ENCODE data around the gene MRPL14.

The MRPL14 gene

GRCh38 chr6:44167567-44167966, 40.3 kb upstream of the MRPL14 start:
- TF ChIP-seq CTCF (IDR thresholded peaks at IDR 0.05) = no peak
- no peak for DNase-seq (ENCODE audit: low spot score)
- no peak overlapping the region for H3K4me3 ChIP-seq
- no peak overlapping the region for H3K27ac ChIP-seq

GRCh38 chr6:44166591-44167184, 39.4 kb upstream of the MRPL14 start:
- no peak overlapping the region for H3K4me3 ChIP-seq
- DNase-seq (ENCODE audit: low spot score) = no peak
- H3K27ac ChIP-seq = no peak overlapping the region
- no peak for TF ChIP-seq CTCF (IDR thresholded peaks at IDR 0.05)

GRCh38 chr6:44166116-44166515, 38.9 kb upstream of the MRPL14 start:
- Histone ChIP-seq H3K27ac (no peak overlapping the region), H3K4me3 (no peak overlapping the region)
- no peak for DNase-seq (ENCODE audit: low spot score)
- TF ChIP-seq CTCF (IDR thresholded peaks at IDR 0.05) = no peak

DNA sequence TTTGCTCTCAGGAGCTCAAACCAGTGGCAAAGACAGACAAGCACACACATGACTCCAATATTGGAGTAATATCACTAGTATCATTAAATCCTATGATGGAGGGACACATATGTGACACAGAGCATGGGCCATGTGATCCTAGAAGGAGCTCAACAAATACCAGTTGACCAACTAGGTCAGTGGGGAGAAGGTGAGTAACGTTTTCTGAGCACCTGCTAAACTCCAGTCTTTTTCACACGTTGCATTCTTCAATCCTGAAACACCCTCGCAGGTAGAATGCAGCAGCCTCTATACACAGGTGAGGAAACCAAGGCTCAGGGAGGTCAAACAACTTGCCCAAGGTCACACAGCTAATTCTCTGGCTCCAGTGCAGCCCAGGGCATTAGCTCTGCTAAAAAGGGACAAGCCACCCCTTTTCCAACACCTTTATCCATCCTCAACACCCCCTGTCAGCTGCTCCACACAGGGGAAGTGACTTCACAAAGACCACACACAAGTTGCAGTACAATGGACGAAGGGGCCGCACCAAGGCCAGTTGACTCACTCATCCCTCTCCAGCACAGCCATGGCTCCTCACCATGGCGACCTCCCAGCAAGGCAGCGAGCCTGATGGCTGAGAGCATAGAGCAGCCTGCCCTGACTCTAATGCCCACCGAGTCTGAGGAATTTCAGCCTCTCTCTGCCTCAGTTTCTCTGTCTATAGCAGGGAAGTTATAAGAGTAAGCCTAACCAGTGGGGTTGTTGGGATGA, 35.8 kb upstream of the MRPL14 start:
- Histone ChIP-seq H3K27ac (no peak overlapping the region), H3K4me3 (no peak overlapping the region)
- DNase-seq (ENCODE audit: low spot score) = no peak
- no peak for TF ChIP-seq CTCF (IDR thresholded peaks at IDR 0.05)

GRCh38 chr6:44161997-44162338, 34.7 kb upstream of the MRPL14 start:
- TF ChIP-seq CTCF (IDR thresholded peaks at IDR 0.05) = no peak
- DNase-seq (ENCODE audit: low spot score) = no peak
- H3K27ac ChIP-seq = no peak overlapping the region
- H3K4me3 ChIP-seq = no peak overlapping the region

DNA sequence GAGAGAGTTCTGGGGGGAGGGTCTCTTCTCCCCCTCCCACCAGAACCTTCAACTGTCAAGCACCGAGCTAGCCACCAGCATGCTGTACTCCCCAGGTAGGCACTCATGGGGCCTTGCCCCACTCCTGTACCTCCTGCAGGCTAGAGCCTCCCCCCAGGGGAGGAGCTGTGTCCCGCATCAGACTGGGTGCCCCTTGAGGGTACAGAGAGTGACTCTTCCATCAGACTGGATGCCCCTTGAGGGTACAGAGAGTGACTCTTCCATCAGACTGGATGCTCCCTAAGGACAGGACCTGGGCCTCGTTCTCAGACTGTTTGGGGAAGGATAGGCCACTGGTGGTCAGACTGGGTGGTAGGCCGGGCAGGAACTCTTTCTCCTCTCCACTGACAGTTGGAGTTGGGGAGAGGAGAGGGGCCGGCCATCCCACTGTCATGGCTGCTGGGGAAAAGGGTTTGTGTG, 31.5 kb upstream of the MRPL14 start, which contains the start of gene CAPN11:
CAPN11 (plus strand) TSS at position 51 of the 459 bp plus-strand sequence; CDS start at position 80, 29 bp downstream.
- TF ChIP-seq CTCF (IDR thresholded peaks at IDR 0.05) = no peak
- H3K27ac ChIP-seq = no peak within 1 kb of the TSS
- no peak within 1 kb of the TSS for H3K4me3 ChIP-seq
- DNase-seq (ENCODE audit: low spot score) = no peak

- no peak overlapping the region for H3K27ac ChIP-seq
- no peak for DNase-seq (ENCODE audit: low spot score)
- TF ChIP-seq CTCF (IDR thresholded peaks at IDR 0.05) = no peak
These were observed 29.9 kb upstream of the MRPL14 start for GRCh38 chr6:44157152-44157521.

More at GRCh38 chr6:44157152-44157521, 29.9 kb upstream of the MRPL14 start:
- no peak overlapping the region for H3K4me3 ChIP-seq
